Limb (tissue), 2 donors: ENCODE data around the gene CALHM3.

Experiments
- DNase-seq, 2 donors: peaks; one replicate each; pipeline ENCODE4 v3.0.0-alpha.2; 2016; ENCODE audit errors: extremely low spot score in 2 of 2

CALHM3 gene

DNA sequence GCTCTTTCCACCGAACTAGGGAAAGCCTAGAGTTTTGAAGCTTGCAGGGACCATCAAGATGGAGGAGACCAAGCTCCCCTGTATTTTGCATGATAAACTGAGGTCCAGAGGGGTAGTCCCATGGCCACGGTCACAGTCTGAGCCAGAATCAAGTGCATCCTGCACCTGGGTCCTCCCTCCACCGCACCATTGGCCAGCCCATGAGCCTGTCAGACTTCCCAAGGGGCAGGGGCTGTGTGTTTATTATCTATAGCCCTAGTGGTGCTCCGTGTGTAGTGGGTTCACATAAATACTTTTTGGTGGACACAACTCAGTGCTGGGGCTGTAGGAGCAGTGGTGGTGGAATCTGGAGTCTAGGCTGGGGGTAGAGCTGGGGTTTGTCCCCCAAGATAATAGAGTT is 3.6 kb downstream of the CALHM3 start:
- no peak for DNase-seq

DNA sequence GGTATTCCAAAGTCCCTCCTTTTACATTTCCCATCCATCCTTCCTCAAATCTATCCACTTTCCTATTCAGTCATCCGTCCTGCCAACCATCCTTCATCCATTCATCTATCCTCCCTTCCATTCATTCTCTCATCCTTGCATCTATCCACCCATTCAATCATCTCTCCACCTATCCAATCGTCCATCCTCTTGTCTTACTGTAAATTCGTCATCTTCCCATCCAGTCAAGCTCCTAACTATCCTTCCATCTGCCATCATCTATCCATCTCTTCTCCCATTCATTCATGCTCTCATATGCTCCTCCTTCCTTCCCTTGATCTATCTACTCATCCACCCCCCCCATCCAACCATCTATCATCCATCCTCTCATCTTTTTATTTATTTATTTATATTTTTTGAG is 5.0 kb downstream of the CALHM3 start:
- DNase-seq: no peak

- DNase-seq: peak in 1 of 2 donors; percentile 54
Observed at GRCh38 chr10:103473261-103473671, 5.8 kb downstream of the CALHM3 start.

DNA sequence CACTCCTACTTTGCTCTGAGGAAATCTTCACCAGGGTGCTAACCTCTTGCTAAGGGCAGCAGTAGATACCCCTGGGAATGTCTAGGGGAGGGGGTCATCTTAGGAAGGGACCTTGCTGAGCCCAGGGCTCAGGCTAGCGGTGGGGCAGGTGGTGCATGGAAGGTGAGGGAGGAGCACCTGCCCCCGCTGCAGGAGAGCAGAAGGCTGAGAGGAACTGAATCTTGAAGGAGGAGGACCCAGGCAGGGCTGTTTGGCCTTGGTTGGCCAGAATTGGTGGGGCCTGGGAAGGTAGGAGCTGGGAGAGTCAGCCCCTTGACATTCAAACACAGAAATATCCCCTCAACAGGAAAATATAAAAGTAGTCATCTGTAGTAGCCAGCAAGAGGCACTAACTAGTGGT is 7.0 kb downstream of the CALHM3 start:
- no peak for DNase-seq

- DNase-seq: no peak
Observed at GRCh38 chr10:103470761-103471653, 8.0 kb downstream of the CALHM3 start.

- DNase-seq: no peak
Observed at GRCh38 chr10:103469201-103469600, 9.8 kb downstream of the CALHM3 start.

DNA sequence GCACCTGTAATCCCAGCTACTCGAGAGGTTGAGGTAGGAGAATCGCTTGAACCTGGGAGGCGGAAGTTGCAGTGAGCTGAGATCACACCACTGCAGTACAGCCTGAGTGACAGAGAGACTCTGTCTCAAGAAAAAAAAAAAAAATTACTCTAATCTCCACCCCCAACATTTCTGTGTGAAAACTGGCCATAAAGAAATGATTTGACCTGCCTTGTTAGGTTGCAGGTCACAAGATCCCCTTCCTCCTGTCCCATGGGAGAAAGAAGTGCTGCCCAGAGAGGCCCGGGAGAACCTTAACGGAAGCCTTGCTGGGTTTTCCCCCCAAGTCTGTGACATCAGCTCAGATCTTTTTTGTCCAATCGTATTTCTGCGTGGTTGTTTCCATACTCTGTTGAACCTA is 11.6 kb downstream of the CALHM3 start:
- DNase-seq: no peak

DNA sequence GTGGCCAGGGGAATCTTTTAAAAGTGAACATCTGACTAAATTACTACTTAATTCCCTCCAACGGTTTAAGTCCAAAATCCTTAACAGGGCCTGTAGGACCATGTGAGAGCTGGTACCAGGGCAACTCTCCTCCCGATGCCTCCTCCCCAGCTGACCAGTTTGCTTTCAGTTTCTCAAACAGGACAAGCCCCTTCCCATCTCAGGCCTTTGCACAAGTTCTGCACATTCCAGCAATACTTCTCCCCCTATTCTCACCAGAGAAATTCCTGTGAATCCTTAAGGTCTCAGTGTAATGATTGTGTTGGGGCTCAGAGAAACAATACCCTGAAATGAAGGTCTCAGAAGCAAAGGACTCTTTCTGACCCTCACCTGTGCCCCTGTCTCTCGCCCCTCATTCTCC is 12.3 kb downstream of the CALHM3 start:
- no peak for DNase-seq

DNA sequence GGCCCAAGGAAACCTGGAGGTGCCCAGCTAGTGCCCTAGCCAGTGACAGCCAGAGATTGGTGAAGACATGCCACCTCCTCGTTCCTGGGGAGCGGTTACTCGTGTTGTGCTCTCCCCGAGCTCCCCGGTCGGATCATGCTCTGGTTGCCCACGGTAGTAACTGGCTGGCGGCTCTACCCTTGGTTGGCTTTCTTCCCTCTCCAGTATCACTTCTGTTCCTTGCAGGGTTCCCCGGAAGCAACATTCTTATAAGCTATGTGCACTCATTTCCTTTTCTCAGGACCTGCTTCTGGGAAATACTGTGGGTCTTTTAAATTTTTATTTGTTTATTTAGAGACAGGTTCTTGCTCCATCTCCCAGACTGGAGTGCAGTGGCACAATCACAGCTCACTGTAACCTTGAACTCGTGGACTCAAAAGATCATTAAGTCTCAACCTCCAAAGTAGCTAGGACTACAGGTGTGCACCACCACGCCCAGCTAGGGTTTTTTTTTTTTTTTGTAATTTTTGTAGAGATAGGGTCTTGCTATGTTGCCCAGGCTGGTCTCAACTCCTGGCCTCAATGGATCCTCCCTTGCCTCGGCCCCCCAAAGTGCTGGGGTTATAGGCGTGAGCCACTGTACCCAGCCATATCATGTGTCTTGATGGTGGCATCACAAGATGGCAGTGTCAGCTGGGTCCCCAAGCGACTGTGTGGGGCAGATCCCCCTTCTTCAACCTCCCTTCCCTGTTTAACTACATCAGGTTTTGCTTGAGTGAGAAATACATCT is 13.4 kb downstream of the CALHM3 start:
- no peak for DNase-seq

GRCh38 chr10:103463499-103463898 is 15.5 kb downstream of the CALHM3 start:
- DNase-seq: no peak

GRCh38 chr10:103459615-103460014 is 19.4 kb downstream of the CALHM3 start:
- no peak for DNase-seq

GRCh38 chr10:103458720-103459119 is 20.3 kb downstream of the CALHM3 start, which contains the start of gene CALHM1:
TSS of gene CALHM1 (minus strand) at chr10:103458900. CDS start at chr10:103458751, 149 bp downstream.
- DNase-seq: no peak

- no peak for DNase-seq
Observed at GRCh38 chr10:103457896-103458583, 21.0 kb downstream of the CALHM3 start.

DNA sequence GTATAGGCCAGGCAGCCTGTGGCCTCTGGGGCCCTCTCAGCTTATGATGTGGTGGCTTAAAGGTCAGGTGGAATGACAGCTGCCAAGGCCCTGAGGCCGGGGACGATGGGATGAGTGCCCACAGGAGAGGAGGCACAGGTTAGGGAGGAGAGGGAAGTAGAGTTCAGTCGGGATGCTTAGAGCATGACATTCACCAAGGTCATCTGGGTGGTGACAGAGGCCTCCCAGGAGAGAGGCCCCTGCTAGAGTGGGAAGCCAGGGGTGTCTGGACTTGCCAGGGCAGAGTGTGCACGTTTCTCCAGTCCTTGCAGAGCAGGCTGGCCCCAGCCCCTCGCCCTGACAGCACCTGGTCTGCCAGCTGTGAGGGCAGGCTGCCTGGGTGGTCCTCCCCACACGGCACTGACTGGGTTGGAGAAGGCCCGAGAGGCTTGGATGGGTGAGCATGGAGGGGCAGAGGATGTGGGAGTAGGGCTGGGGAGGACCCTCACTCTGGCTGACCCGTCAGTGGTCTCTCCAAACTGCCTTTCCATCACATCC is 21.8 kb downstream of the CALHM3 start:
- no peak for DNase-seq

DNA sequence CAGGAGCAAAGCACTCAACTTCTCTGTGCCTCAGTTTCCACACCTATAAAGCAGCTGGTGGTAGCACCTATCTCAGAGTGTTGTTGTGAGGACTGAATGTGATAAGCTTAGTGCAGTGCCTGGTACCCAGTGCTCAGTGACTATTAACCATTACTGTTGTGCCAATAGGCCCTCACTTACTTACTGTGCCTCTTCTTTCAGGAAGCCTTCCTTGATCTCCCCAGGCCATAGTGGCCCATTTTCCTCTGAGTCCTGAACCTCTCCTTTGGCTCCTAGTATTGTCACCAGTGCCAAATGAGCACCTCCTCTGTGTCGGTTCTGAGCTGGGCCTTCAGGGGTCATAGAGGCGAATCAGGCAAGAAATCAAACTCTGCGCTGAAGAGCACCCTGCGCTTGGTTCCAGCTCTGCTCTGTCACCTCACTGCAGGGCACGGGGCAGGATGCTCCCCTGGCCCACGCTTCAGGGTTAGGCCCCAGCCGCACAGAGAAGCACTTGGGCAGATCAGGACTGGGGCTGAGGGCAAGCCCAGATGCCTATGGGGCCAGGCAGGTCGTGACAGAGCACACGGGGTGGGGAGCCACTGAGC is 22.9 kb downstream of the CALHM3 start:
- no peak for DNase-seq

DNA sequence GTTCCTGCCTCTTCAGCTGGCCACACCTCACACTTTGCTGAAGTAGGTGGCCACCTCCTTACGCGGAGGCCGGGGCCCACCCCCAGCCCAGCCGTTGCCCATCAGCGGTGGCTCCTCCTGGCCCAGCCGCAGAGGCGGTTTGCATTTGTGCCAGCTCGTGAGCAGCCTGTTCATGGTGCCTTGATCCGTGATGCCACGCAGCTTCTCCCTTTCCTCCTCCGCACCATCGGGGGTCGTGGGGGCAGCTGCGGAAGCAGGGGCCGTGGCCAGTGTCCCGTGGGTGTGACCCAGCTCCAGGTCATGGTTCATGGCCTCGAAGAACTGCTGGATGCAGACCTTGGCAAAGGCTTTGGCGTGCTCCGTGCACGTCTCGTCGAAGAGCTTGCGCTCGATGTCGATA is 23.8 kb downstream of the CALHM3 start:
- no peak for DNase-seq

- DNase-seq: no peak
Observed at GRCh38 chr10:103454026-103454425, 25.0 kb downstream of the CALHM3 start.

- DNase-seq: no peak
Observed at GRCh38 chr10:103452506-103453230, 26.4 kb downstream of the CALHM3 start.

DNA sequence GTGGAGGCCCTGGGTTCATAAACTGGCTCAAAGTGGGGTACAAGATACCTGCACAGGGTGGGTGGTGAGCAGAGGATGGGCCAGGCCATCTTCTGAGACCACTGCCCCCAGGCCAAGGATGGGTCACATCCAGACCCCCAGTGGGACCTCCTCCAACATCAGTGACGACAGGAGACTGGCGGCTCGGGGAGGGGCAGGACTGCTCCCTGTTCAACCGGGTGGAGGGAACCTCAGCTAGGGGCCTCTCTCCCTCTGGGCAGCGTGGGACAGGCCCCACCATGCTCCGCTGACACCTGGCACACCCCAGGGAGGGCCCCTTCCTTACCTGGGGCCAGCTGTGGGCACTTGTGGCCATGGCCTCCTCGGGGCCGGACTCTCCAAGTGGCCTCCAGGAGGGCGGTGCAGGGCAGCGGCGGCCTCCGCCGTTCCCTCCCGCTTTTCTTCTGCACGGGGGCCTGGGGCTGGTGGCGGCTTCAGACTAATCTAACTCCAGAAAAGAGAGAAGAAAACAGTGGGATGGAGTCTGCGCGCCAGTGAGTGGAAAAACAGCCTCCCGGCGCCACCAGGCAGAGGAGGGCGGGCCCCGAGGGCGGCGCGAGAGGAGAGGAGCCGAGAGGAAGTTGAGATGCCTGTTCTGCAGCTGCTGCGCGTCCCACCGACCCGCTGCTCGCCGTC is 27.1 kb downstream of the CALHM3 start, which contains the start of gene CALHM2:
Gene CALHM2, minus strand, starts transcription at position 540 of the 675 bp plus-strand sequence. CDS start 2,429 bp downstream, outside the sequence.
- DNase-seq: peak; percentile 81 to 83
